EL (cell line): ENCODE data around the gene PRAMEF12.
"Not testable (repeated sequence)": the region's sequence is repeated elsewhere in the genome, so short reads cannot be mapped to it uniquely, and the experiment has no call there.

Source experiments
- DNase-seq: peaks from one replicate; pipeline ENCODE4 v3.0.0-alpha.2; 2016

The PRAMEF12 gene

DNA sequence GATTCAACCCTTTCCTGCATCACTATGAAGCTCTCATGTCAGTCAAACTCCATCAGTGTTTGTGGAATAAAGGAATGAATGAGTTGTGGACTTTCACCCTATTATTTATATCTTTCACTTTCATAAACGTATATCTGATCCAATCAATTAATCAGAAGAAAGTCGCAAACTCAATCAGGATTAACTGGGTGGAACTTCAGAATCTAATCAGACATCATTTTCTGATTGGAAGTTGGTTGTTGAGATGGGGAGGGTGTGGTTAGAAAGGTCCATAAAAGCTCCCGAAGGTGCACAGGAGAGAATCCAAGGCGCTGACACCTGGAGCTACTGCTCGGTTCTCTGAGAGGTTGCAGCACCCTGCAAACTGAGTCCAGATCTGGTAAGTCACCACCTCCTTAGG, at the start of gene PRAMEF12:
TSS of gene PRAMEF12 (plus strand) at position 301 of the 400 bp plus-strand sequence. CDS start 1,130 bp downstream, outside the sequence.
- no peak for DNase-seq

- DNase-seq = no peak
Measured at GRCh38 chr1:12728391-12728790, 45.1 kb upstream of the PRAMEF12 start.

- DNase-seq = no peak
Measured at GRCh38 chr1:12730156-12730555, 43.4 kb upstream of the PRAMEF12 start.

DNA sequence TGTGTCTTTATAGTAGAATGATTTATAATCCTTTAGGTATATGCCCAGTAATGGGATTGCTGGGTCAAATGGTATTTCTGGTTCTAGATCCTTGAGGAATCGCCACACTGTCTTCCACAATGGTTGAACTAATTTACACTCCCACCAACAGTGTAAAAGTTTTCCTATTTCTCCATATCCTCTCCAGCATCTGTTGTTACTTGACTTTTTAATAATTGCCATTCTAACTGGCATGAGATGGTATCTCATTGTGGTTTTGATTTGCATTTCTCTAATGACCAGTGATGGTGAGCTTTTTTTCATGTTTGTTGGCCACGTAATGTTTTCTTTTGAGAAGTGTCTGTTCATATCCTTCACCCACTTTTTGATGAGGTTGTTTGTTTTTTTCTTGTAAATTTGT, 42.5 kb upstream of the PRAMEF12 start:
- DNase-seq = not testable (repeated sequence)

DNA sequence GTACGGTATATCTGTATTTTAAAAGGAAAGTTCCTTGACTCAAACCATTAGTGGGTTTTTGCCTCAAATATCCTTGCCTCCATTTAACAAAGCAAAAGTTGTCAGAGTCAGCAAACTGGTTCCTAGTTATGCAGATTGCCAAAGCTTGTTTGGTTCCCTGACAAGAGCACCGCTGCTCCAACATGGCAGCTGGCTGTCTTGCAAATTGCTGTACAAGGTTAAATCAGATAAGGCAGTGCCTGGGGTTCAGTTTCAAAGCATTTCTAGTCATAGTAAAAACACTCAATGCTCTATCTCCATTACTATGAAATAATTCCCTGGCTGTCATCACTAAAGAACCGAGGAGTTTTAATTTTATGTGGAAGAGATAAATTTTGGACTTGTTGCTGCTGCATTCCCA, 38.9 kb upstream of the PRAMEF12 start:
- DNase-seq = no peak

GRCh38 chr1:12738934-12739333, 34.6 kb upstream of the PRAMEF12 start:
- DNase-seq = no peak

- DNase-seq = no peak
Measured at GRCh38 chr1:12739613-12740012, 33.9 kb upstream of the PRAMEF12 start.

GRCh38 chr1:12741946-12742345, 31.6 kb upstream of the PRAMEF12 start:
- DNase-seq = no peak

- no peak for DNase-seq
Measured at GRCh38 chr1:12745126-12745991, 28.2 kb upstream of the PRAMEF12 start.

DNA sequence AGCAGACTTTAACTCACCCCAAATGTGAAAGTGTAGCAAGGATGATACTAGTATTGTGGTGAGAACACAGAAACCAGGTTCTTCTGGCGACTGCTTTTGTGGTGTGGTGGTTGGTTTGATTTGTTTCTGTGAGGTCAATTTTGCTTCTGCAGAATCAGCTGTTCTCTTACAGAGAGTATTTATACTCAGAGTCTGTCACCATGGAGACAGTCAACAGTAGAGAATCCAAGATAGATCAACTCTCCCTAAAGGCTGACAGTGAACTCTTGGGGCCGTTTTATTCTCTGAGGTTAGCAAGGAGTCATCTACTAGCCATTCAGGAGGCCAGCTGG, 27.6 kb upstream of the PRAMEF12 start, which contains the start of gene CFAP107:
TSS of gene CFAP107 (plus strand) at position 209 of the 332 bp plus-strand sequence. CDS start 231 bp downstream, outside the sequence.
- no peak for DNase-seq

DNA sequence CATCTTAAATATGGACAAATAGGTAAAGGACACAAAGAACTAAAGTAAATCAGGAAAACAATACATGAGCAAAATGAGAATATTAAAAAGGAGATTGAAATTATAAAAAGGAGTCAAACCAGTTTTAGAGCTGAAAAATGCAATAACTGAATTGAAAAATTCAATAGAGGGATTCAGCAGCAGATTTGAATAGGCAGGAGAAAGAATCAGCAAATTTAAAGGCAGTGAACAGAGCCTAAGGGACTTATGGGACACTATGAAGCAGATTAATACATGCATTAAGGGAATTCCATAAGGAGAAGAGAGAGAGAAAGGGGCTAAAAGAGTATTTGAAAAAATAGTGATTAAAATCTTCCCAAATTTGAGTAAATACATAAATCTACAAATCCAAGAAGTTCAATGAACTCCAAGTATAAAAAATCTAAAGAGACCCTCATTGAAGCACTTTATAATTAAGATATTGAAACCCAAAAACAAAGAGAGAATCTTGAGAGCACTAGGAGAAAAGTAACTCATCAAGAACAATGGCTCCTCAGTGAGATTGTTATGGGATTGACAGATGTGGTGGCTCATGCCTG, 24.7 kb upstream of the PRAMEF12 start:
- DNase-seq = no peak

DNA sequence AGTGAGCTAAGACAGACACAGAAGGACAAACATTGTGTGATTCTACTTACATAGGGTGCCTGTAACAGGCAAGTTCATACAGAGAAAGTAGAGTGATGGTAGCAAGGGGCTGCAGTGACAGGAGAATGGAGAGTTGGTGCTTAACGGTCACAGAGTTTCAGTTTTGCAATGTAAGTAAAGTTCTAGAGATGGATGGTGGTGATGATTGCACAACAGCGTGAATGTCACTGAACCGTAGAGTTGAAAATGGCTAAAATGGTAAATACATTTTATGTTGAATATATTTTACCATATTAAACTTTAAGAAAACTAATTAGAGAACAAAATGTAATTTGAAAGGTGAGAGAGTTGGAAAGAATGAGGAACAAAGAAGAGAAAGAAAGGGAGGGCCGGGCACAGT, 18.8 kb upstream of the PRAMEF12 start:
- no peak for DNase-seq

DNA sequence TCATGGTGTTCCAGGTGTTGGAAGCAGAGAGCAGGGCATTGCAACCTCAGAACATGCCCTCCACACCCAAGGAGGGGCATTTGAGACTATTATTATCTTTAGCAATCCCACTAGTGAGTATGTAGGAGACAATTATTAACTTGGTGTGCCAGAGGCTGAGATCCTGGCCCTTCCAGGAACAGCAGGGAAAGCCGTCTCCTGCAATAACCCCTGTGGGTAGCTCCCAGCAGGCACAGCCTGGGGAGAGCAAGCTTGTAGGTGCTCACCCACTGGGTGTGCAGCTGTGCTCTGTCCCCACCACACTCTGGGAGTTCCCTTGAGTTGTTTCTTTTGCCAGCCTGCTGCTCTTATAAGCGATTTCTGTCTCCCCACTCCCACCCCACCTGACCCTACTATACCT, 17.3 kb upstream of the PRAMEF12 start:
- DNase-seq = no peak

- DNase-seq = no peak
Measured at GRCh38 chr1:12756768-12757413, 16.6 kb upstream of the PRAMEF12 start.

DNA sequence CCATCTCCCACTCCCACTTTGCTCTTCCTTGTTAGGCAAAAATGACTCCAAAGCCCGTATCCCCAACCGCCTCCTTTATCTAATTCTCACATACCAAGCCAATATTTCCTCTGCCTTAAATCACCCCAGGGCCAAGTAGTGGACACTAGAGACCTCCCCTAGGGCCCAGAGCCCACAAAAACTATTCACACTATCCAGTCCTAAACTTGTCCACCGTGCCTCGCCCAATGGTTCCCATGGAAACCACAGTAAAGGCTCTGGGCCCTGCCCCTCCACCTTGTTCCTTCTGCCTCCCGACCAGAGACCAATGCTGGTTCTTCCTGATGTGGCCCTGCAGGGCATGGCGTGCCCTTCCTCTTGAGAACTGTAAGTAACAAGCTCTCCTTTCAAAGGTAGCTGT, 15.7 kb upstream of the PRAMEF12 start:
- DNase-seq = no peak

DNA sequence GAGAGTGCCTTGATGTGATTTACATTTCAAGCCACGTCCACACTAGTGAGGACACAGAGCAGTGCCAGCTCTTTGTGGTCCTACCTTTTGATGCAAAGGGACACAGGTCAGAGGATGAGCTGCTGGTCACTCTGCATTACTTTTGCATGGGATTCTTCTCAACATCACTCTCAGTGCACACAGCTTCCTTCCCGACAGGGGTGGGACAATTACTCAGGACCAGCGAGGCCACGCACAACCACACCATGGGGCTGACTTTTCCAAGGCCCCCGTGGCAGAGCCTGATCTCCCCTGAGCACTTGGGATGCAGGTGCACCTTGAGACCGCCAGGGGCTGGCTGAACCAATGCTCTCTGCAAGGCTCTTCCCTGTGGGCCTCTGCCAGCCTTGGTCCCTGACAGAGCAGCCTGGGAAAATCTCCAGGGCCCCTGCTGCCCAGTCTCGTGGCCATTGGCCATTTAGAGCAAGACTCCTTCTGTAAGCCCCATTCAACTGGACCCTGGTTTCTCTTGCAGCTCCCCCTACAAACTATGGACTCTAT, 13.2 kb upstream of the PRAMEF12 start:
- DNase-seq = no peak

DNA sequence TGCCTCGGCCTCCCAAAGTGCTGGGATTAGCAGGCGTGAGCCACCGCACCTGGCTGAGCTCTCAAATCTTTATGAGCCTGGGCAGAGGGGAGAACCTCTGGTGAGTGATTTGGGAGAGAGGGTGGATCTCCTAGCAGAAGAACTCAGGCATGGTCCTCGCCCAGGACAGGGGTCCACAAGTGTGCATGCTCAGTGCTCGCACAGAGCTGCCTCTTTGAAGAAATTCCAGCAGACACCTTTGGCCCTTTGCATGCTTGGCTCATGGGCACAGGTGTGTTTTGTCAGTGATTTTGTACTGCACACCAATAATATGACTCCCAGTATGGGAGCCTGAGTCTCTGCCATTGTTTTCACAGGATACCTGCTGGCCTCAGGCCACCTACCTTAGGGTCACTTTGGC, 11.8 kb upstream of the PRAMEF12 start:
- DNase-seq = no peak

DNA sequence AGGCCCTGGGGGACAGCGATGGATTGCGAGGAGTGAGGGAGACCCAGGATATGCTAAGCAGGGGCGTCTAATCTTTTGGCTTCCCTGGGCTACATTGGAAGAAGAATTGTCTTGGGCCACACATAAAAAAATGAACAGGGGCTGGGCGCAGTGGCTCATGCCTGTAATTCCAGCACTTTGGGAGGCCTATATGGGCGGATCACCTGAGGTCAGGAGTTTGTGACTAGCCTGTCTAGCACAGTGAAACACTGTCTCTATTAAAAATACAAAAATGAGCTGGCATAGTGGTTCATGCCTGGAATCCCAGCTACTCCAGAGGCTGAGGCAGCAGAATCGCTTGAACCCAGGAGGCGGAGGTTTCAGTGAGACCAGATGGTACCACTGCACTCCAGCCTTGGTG, 10.8 kb upstream of the PRAMEF12 start:
- no peak for DNase-seq

DNA sequence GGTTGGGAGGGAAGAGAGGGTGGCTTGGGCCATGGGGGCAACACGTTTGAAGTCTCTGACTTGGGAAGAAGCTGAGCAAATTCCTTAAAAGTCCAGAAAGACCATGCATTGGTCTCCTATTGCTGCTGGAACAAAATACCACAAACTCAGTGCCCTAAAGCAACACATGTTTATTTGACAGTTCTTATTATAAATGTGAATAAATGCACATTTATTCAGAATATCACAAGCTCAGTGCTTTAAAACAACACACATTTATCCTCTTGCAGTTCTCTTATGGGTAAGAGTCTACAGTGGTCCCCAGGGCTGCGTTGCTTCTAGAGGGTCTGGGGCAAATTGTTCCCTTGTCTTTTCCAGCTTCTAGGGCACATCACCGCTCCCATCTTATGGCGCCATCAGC, 10.1 kb upstream of the PRAMEF12 start:
- no peak for DNase-seq

GRCh38 chr1:12764016-12764415, 9.5 kb upstream of the PRAMEF12 start:
- no peak for DNase-seq

GRCh38 chr1:12769031-12769430, 4.5 kb upstream of the PRAMEF12 start:
- DNase-seq = no peak

GRCh38 chr1:12769976-12770505, 3.5 kb upstream of the PRAMEF12 start:
- no peak for DNase-seq

DNA sequence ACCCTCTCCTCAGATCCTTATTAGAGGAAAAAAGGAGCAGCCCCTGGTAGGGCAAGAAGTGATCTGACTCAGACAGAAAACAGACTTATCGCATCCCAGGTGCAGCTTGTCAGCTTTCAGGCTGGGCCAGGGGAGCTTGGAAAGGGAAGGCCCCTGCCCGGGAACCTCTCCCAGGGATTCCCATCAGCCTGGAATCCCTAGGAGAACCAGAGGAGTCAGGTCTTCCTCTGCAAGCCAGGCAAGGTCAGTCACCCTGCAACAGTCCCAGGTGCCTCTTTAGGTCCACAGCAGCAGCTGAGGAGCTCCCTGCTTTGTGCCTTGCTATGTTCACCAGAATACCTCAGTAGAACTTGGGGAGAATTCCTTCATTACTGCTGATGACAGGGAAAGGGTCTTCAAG, 2.9 kb upstream of the PRAMEF12 start:
- no peak for DNase-seq

- DNase-seq = no peak
Measured at GRCh38 chr1:12771186-12771585, 2.4 kb upstream of the PRAMEF12 start.
